GM20000 (cell line): ENCODE results near the gene FIS1.
"Not testable (repeated sequence)": the region's sequence is repeated elsewhere in the genome, so short reads cannot be mapped to it uniquely, and the experiment has no call there.

Source experiments
- DNase-seq: peaks from one replicate; pipeline ENCODE4 v3.0.0; 2012; ENCODE audit warnings: low spot score
- CTCF ChIP-seq: IDR thresholded peaks from 2 replicates; pipeline ENCODE4 v1.5.1; 2012; ENCODE audit warnings: mild to moderate bottlenecking, control low read depth; ENCODE audit errors: extremely low read depth, missing control alignments

FIS1 gene

GRCh38 chr7:101285171-101285570 lies 40.3 kb upstream of the FIS1 start:
- no peak for DNase-seq

GRCh38 chr7:101280912-101281311 lies 36.0 kb upstream of the FIS1 start:
- not testable (repeated sequence) for DNase-seq

More at GRCh38 chr7:101285171-101285570, 40.3 kb upstream of the FIS1 start:
- no peak for TF ChIP-seq CTCF

- no peak for DNase-seq
- TF ChIP-seq CTCF: no peak
These were observed 33.8 kb upstream of the FIS1 start for GRCh38 chr7:101278461-101279292.

GRCh38 chr7:101277155-101277554 lies 32.3 kb upstream of the FIS1 start:
- TF ChIP-seq CTCF: no peak
- DNase-seq: no peak

- no peak for TF ChIP-seq CTCF
- no peak for DNase-seq
These were observed 28.3 kb upstream of the FIS1 start for GRCh38 chr7:101273206-101273605.

- no peak for TF ChIP-seq CTCF
- DNase-seq: no peak
These were observed 26.1 kb upstream of the FIS1 start for GRCh38 chr7:101271021-101271420.

- DNase-seq: no peak
- no peak for TF ChIP-seq CTCF
These were observed 24.8 kb upstream of the FIS1 start for GRCh38 chr7:101269664-101270063.
